HG03439 (cell line): ENCODE measurements around the gene C1orf35.

Experiments
- ATAC-seq: cut with Tn5 transposase; IDR thresholded peaks from one replicate; pipeline ENCODE4 v1.9.1; 2021; ENCODE audit warnings: mild to moderate bottlenecking, moderate library complexity; ENCODE audit not compliant: unreplicated experiment

The C1orf35 gene

GRCh38 chr1:228102791-228103620 lies at the start of gene C1orf35:
TSS of gene C1orf35 (minus strand) at chr1:228103325. CDS start at chr1:228103227, 98 bp downstream.
- ATAC-seq: peak; percentile 59

DNA sequence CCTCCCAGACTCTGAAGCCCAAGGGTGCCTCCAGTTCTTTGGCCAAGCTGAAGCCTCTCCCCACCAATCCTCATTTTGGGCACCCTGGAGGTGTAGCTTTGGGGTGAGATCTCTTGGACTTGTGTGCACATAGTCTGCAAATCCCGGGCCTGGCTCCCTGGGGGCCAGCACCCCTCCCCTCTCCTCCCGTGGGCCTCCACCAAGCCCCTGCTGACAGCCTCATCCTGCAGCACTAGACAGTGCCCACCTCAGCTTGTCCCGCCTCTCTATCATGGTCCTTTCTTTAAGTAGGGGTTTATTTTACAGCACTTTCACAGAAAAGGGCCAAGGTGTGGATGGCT lies 49.8 kb upstream of the C1orf35 start:
- ATAC-seq: no peak

DNA sequence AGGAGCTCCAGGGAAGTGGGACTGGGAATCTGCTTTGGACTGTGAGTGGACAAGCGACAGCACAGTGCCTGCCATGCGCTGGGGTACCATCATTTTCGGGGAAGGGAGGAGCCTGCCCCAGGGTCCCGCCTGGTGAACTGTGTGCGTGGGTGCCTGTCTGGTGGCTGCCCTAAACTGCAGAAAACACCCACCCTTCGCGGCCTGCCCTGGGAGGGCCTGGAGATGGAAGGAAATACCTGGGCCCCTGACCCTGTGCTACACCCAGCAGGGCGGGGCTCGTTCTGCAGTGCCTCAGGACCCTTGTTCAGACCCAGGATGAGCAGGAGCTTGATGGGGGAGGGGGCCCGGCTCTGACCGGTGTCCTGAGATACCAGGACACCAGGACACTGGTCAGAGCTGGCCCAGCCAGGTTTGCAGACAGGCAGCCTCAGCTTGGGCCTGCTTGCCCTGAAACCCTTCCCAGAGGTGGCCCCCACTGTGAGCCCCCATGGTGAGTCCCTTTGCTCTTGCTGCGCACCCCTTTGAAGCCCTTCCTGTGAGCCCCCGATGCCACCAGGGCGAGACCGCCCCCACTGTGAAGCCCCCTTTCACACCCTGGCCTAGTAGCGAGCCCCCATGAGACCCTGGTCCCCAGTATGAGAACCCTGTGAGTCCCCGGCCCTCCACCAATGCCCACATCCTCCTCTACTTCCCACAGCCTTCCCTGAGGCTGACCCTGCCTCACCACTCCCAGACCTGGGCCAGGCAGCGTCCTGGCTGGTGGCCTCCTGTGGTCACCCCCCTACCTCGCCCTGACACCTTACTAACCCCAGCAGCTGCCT lies 49.2 kb upstream of the C1orf35 start:
- ATAC-seq: no peak

DNA sequence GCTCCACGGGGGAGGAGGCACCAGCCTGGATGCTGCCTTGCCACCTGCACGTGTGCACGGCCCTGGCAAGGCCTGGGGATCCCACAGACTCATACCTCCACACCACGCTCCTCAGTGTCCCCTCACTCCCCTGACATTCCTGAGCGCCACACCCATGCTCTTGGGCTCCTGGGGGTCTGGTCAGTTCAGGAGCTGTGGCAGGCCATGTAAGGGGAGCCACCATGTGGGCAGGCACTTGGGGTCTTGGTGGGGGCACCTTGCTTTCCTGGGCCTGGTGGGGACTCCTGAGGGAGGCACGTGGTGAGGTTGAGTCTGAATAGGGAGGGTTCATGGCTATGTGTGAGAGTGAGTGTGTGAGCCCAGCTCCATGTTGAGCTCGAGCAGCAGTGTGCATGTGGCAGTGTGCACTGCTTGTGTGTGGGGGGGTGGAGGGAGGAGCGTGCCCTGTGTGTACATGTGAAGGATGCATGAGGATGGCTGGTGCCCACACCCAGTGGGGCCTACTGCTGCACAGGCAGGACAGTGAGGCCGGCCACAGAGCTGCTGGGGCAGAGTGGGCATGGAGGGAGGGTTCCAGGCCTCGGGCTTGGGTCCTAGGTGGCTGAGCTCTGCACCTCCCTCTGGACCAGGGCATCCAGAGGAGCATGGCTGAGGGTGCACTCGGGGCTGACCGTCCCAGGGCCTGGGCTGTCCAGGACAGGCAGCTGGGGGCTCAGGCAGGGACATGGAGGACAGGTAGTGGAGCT lies 48.2 kb upstream of the C1orf35 start:
- ATAC-seq: no peak

DNA sequence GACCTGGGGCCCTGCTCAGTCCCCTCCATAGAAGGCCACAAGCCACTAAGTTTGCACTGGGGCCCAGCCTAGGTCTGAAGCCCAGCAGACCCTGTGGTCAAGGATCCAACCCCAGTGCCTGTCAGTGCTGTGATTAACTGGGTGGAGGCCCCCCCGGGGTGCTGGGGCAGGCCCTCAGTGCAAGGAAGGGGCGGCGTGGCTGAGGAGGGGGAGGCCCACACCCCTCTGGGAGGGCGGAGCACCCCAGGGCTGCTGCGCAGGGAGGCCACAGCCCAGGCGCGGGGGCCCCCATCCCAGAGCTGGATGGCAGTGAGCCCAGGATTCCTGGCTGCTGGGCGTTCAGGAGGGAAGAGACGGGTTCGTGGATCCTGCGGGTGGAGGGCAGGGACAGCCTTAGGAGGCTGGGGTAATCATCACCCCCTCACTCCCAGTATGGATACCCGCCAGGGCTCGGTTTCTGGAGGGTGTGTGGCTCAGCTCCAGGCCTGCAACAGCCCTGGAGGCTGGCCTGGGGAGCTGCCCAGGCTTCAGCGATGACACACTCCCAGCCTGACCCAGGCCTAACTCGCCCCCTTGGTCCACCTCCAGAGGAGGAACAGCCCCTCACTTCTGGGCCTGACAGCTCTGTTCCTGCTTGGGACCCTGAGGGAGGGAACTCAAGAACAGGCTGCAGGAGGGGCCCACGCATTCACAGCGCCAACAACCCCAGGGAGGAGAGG lies 47.5 kb upstream of the C1orf35 start:
- ATAC-seq: no peak

GRCh38 chr1:228150120-228150460 lies 47.0 kb upstream of the C1orf35 start:
- no peak for ATAC-seq

DNA sequence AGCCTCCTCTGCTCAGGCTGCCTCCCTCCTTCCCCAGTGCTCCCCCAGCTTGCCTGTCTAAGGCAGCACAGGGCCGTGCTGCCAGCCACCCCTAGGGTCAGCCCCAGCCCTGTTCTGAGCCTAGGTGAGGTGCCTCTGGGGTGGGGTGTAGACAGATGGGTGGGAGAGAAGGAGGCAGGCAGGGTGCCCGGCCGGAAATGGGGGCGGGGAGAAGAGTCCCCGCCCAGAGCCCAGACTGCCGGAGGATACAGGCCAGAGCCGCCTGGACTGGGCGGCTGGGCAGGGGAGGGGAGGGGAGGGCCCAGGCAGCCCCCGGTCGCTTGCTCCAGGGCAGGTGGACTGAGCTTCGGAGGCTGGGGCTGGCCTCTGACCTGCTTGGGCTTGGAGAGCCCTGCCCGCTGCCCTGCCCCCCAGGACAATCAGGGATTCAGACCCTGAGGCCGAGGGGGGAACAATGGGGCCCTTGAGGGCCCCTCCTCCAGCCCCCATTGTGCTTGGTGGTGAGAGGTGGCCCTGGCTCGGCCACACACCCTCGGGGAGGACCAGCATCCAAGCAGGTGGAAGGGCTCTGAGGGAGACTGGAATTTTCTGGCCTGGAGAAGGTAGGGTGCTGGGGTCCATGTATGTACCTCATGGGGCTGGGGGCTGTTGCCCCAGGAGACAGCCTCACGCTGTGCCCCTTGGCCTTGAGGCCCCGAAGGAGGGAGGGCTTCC lies 46.4 kb upstream of the C1orf35 start, which contains the start of gene GJC2:
Gene GJC2, plus strand, starts transcription at position 525 of the 714 bp plus-strand sequence. CDS start 7,829 bp downstream, outside the sequence.
- no peak for ATAC-seq

- ATAC-seq: no peak
Measured at GRCh38 chr1:228148935-228149405, 45.8 kb upstream of the C1orf35 start.

DNA sequence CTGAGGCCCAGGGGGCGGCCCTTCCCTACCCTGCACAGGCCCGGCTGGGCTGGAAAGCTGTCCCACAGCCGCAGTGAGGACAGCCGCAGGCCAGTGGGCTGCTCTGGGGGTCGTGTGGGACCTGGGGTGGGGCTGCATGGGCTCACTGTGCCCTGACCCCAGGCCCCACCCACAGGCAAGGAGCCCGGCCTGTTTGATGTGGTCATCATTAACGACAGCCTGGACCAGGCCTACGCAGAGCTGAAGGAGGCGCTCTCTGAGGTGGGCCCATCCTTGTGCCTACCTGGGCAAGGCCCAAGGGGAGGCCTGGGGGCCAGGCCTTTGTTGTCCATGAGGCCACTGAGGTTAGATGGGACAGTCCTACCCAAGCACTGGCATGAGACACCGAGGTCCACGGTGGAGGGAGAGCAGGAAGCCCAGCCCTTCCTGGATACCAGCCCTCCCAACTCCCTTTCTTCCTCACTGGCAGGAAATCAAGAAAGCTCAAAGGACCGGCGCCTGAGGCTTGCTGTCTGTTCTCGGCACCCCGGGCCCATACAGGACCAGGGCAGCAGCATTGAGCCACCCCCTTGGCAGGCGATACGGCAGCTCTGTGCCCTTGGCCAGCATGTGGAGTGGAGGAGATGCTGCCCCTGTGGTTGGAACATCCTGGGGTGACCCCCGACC lies 45.2 kb upstream of the C1orf35 start:
- no peak for ATAC-seq

GRCh38 chr1:228147768-228148167 lies 44.6 kb upstream of the C1orf35 start:
- ATAC-seq: no peak

GRCh38 chr1:228147151-228147693 lies 44.1 kb upstream of the C1orf35 start:
- no peak for ATAC-seq

GRCh38 chr1:228146417-228147150 lies 43.5 kb upstream of the C1orf35 start:
- ATAC-seq: no peak

- ATAC-seq: no peak
Measured at GRCh38 chr1:228145463-228146416, 42.6 kb upstream of the C1orf35 start.

DNA sequence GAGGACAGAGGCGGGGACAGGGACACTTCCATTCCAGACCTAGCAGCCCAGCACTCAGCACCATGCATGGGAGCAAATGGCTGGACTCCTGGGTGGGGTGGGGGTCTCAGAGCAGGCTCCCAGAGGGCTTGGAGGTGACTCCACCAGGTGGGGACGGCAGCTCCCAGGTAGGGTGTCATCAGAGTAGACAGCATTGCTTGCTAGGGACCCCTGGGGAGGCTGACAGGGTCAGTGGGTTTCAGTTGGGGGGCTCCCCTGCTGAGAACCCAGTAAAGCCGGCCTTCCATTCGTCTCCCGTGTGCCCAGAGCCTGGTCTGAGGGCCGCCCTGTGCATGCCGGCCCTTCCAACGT lies 41.8 kb upstream of the C1orf35 start:
- no peak for ATAC-seq

GRCh38 chr1:228144193-228144992 lies 41.3 kb upstream of the C1orf35 start:
- ATAC-seq: no peak

GRCh38 chr1:228143480-228144192 lies 40.5 kb upstream of the C1orf35 start:
- ATAC-seq: no peak
